ENCODE results near the gene CDSN.

- TF ChIP-seq CTCF (optimal IDR thresholded peaks at IDR 0.05 in 1 of 3, IDR thresholded peaks at IDR 0.05 in 1 of 3, conservative IDR thresholded peaks at IDR 0.05 in 1 of 3; ENCODE audit: extremely low read depth in 1 of 3, insufficient read depth in 2 of 3, low read length in 3 of 3) (peak; percentile 82 to 98 (median 90)), EZH2 (IDR thresholded peaks at IDR 0.05; ENCODE audit: low read length) (no peak)
These were observed 49.5 kb downstream of the CDSN start for GRCh38 chr6:31070711-31071197.
